22Rv1 (cell line): ENCODE data around the gene HPRT1.

Experiments used
- H3K27ac ChIP-seq: fragments of 450-650 bp; 2 replicates; pipeline ENCODE4 v1.5.1; 2017
- ZFX ChIP-seq: fragments of 450-650 bp; IDR thresholded peaks from 2 replicates; pipeline ENCODE4 v1.6.1; 2017; ENCODE audit warnings: antibody characterized with exemption, borderline replicate concordance
- TF ChIP-seq, protein P1 (sequence below): fragments of 450-650 bp; IDR thresholded peaks from 2 replicates; pipeline ENCODE4 v1.5.1; 2017; ENCODE audit warnings: mild to moderate bottlenecking

The HPRT1 gene

DNA sequence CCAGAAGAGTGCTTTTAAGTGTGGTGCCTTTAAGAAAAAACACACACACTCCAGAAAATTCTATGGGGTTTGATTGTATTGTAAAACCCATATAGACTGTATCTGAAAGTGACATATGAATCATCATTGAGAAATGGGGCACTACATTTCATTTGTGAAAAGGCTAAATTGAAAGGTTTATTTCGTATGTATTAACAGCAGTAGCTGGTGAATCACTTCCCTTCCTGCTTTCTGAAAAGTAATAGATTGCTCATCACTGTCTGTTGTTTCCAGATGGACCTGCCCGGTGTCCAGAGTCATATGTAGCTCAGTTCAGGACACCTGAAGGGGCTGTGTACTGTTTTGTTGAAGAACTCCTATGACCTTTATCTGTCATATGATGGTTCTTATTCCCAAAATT, 28.1 kb upstream of the HPRT1 start:
- no peak for TF ChIP-seq ZFX
- TF ChIP-seq, protein P1, sequence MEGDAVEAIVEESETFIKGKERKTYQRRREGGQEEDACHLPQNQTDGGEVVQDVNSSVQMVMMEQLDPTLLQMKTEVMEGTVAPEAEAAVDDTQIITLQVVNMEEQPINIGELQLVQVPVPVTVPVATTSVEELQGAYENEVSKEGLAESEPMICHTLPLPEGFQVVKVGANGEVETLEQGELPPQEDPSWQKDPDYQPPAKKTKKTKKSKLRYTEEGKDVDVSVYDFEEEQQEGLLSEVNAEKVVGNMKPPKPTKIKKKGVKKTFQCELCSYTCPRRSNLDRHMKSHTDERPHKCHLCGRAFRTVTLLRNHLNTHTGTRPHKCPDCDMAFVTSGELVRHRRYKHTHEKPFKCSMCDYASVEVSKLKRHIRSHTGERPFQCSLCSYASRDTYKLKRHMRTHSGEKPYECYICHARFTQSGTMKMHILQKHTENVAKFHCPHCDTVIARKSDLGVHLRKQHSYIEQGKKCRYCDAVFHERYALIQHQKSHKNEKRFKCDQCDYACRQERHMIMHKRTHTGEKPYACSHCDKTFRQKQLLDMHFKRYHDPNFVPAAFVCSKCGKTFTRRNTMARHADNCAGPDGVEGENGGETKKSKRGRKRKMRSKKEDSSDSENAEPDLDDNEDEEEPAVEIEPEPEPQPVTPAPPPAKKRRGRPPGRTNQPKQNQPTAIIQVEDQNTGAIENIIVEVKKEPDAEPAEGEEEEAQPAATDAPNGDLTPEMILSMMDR = no peak
- H3K27ac ChIP-seq = no peak overlapping the region

DNA sequence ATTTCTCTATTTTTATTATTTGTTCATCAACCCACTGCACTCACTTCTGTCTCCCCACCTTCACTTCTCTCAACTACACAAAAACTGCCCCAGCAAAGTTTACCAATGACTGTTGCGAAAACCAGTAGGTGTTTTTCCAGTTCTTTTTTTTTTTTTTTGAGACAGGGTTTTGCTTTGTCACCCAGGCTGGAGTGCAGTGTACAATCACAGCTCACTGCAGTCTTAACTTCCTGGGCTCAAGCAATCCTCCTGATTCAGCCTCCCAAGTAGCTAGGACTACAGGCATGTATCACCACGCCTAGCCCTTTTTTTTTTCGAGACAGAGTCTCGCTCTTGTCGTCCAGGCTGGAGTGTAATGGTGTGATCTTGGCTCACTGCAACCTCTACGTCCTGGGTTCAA, 24.1 kb upstream of the HPRT1 start:
- TF ChIP-seq, protein P1 = no peak
- TF ChIP-seq ZFX = no peak
- no peak overlapping the region for H3K27ac ChIP-seq

DNA sequence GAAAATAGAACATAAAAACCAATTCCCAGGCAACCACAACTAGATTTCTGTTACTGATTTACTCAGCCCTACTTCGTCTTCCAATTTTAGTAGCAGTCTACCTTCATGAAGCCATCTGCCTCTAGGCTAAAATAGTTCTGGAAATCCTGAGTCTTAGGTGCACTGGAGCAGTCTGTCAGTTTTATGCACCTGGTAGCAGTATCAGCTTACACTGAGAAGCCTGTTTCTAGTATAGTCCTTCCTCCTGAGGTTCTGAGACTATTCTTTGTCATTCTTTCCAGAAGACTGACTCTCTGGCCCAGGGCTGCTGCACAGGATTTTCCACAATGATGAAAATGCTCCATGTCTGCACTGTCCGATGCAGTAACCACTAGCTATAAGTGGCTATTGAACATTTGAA, 16.9 kb upstream of the HPRT1 start:
- H3K27ac ChIP-seq = no peak overlapping the region
- TF ChIP-seq ZFX = no peak
- TF ChIP-seq, protein P1 = no peak

DNA sequence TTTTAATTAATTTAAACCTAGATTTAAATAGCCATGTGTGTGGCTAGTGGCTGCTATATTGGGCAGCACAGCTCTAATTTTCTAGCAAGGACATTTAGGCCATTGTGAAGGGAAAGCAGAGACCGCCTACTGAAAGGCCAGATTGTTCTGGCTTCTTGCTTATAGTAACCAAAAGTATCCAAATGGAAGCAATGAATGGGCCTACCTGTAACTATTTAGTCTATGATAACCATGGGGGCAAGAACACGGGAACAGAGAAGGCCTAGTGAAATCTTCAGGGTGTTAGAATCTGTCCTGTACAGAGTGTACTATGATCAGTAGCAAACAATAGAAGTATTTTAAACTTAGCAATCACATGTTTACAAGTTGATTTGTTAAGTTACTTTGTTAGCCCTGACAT, 16.5 kb upstream of the HPRT1 start:
- no peak overlapping the region for H3K27ac ChIP-seq
- TF ChIP-seq ZFX = no peak

DNA sequence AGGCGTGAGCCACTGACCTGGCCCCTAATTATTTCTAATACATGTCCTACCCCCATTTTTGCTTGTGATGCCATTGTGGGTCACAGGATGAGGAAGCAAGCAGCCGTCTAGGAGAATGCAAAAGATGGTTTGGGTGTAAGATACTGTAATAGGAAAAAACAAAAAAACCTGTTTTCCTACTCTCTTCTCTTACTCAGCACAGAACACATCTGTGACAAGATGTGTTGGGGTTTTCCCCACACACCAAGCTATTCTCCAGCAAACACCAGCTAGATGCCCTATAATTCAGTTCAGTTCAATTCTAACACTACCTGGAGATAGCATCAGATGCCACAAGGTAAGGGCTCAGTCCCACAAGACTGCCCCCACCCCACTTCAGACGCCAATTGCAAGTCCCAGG, 15.3 kb upstream of the HPRT1 start:
- TF ChIP-seq, protein P1 = no peak
- TF ChIP-seq ZFX = no peak
- no peak overlapping the region for H3K27ac ChIP-seq

DNA sequence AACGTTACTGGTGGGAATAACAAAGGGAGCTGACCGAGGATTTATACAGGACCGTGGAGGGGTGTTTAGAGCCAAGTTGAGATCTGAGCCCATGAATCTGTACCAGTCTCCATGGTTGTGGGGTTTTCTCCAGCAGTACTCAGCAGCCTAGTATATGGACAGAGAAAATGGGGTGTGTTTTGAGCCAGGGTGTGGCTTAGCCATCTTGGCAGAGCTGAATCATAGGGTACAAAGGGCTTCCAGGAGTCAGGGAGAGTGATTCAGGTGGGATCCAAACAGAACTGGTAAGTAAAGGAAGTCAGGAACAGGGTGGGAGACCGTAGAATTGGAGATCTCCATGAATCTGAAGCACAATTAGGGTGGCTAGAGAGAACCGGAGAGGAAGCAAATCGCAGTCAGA, 7.4 kb upstream of the HPRT1 start:
- no peak for TF ChIP-seq ZFX
- TF ChIP-seq, protein P1 = no peak
- no peak overlapping the region for H3K27ac ChIP-seq

DNA sequence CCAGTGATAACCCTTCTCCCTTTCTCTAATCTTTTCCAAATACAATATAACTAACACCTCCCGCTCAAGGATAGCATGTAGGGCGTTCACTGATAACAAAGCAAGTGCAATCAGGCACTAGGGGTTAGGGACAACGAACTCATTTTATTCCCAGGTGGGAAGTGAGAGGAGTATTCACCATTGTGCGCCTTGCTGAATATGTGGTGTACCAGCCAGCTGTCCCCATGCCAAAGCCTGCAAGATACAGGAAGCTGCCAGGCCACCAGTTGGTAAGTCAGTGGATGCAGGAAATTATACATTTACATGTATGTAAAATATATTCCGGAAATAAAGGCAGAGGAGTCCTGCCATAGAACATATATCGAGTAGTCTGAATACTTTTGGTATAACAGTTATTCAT, 6.3 kb upstream of the HPRT1 start:
- no peak for TF ChIP-seq ZFX
- TF ChIP-seq, protein P1 = no peak
- H3K27ac ChIP-seq = no peak overlapping the region

DNA sequence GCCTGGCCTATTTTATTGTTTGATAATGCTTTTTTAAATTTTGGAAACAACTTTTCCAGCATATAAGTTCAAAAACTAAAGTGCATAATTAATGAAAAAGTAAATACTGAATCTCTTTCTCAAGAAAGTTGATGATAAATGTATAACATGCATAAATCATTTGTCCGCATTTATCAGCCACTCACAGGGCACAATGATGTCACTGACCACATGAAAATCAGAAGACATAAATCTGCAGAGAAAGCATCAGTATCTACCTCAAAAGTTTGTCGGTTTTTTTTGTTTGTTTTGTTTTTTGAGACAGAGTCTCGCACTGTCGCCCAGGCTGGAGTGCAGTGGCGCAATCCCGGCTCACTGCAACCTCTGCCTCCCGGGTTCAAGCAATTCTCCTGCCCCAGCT, 5.5 kb upstream of the HPRT1 start:
- no peak overlapping the region for H3K27ac ChIP-seq
- TF ChIP-seq ZFX = no peak
- TF ChIP-seq, protein P1 = no peak
